GM18520 (cell line): ENCODE measurements around the gene ELAVL1.

Experiments
- ATAC-seq: cut with Tn5 transposase; IDR thresholded peaks from one replicate; pipeline ENCODE4 v1.9.1; 2021; ENCODE audit not compliant: unreplicated experiment

The ELAVL1 gene

GRCh38 chr19:7912697-7913564 is 92.5 kb downstream of the ELAVL1 start:
- ATAC-seq: no peak

GRCh38 chr19:7912144-7912696 is 93.2 kb downstream of the ELAVL1 start:
- ATAC-seq: no peak

GRCh38 chr19:7911508-7912143 is 93.8 kb downstream of the ELAVL1 start:
- ATAC-seq: no peak

- ATAC-seq: no peak
Observed at GRCh38 chr19:7910321-7911161, 94.9 kb downstream of the ELAVL1 start.

GRCh38 chr19:7909471-7910067 is 95.9 kb downstream of the ELAVL1 start:
- ATAC-seq: no peak

- no peak for ATAC-seq
Observed at GRCh38 chr19:7908742-7909461, 96.5 kb downstream of the ELAVL1 start.
